Inferior parietal cortex (tissue), 1 donor: ENCODE measurements around the gene PLP2.
"Not testable (repeated sequence)": the region's sequence is repeated elsewhere in the genome, so short reads cannot be mapped to it uniquely, and the experiment has no call there.

ENCODE experiments used
- DNase-seq: peaks from one replicate; pipeline ENCODE4 v3.0.0-alpha.2; 2016; ENCODE audit errors: extremely low spot score

The PLP2 gene

GRCh38 chrX:49163555-49164419 lies 7.9 kb upstream of the PLP2 start:
- DNase-seq, result peak; percentile 71

- DNase-seq, result no peak
Measured at GRCh38 chrX:49164589-49165360, 6.9 kb upstream of the PLP2 start.

GRCh38 chrX:49165901-49166881 lies 5.5 kb upstream of the PLP2 start:
- no peak for DNase-seq

- DNase-seq, result no peak
Measured at GRCh38 chrX:49166914-49167739, 4.6 kb upstream of the PLP2 start.

- DNase-seq, result no peak
Measured at GRCh38 chrX:49167740-49168108, 4.0 kb upstream of the PLP2 start.

GRCh38 chrX:49172280-49172780 lies 632 bp downstream of the PLP2 start:
- DNase-seq, result no peak

- not testable (repeated sequence) for DNase-seq
Measured at GRCh38 chrX:49173544-49173943, 1.8 kb downstream of the PLP2 start.

GRCh38 chrX:49174723-49175122 lies 3.0 kb downstream of the PLP2 start:
- DNase-seq, result no peak

GRCh38 chrX:49175435-49176274 lies 4.0 kb downstream of the PLP2 start:
- DNase-seq, result no peak

- no peak for DNase-seq
Measured at GRCh38 chrX:49176421-49177326, 5.0 kb downstream of the PLP2 start.

GRCh38 chrX:49177338-49177833 lies 5.7 kb downstream of the PLP2 start:
- DNase-seq, result no peak

- no peak for DNase-seq
Measured at GRCh38 chrX:49177873-49178480, 6.3 kb downstream of the PLP2 start.

GRCh38 chrX:49178537-49178936 lies 6.8 kb downstream of the PLP2 start:
- no peak for DNase-seq

GRCh38 chrX:49179358-49179757 lies 7.7 kb downstream of the PLP2 start:
- no peak for DNase-seq

GRCh38 chrX:49183701-49184281 lies 12.1 kb downstream of the PLP2 start:
- DNase-seq, result no peak

- DNase-seq, result no peak
Measured at GRCh38 chrX:49184294-49185281, 12.9 kb downstream of the PLP2 start.
